Measurements from ENCODE around the gene AUTS2.

DNA sequence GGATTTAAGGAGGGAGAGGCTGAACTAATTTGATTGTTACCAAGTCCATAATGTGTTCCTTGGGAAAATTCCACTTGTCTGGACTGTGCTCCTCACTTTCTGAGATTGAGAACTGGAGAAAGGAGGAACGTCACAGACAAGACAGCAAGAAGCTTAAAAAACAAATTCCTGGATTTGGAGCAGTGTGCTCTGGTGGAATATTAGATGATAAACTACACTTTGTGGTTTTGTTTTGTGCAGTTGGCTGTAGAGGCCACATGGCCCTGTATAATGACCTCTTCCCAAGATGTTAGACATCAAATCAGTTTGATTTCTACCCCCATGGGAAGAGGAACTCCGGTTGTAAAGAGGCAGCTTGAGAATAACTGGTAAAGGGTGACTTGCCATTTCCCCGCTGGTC is 1112.4 kb downstream of the AUTS2 start:
- no peak for TF ChIP-seq POLR2A (IDR thresholded peaks at IDR 0.05; ENCODE audit: low read depth, low read length)
- no peak for TF ChIP-seq POLR2AphosphoS5 (IDR thresholded peaks at IDR 0.05; ENCODE audit: low read length)
- TF ChIP-seq ZNF274 (IDR thresholded peaks at IDR 0.05; ENCODE audit: insufficient read depth, insufficient read length): no peak
- no peak for TF ChIP-seq NFIC (IDR thresholded peaks at IDR 0.05; ENCODE audit: low read depth, low read length)
- TF ChIP-seq, protein P1, sequence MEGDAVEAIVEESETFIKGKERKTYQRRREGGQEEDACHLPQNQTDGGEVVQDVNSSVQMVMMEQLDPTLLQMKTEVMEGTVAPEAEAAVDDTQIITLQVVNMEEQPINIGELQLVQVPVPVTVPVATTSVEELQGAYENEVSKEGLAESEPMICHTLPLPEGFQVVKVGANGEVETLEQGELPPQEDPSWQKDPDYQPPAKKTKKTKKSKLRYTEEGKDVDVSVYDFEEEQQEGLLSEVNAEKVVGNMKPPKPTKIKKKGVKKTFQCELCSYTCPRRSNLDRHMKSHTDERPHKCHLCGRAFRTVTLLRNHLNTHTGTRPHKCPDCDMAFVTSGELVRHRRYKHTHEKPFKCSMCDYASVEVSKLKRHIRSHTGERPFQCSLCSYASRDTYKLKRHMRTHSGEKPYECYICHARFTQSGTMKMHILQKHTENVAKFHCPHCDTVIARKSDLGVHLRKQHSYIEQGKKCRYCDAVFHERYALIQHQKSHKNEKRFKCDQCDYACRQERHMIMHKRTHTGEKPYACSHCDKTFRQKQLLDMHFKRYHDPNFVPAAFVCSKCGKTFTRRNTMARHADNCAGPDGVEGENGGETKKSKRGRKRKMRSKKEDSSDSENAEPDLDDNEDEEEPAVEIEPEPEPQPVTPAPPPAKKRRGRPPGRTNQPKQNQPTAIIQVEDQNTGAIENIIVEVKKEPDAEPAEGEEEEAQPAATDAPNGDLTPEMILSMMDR (IDR thresholded peaks at IDR 0.05 in 2 of 3, conservative IDR thresholded peaks at IDR 0.05 in 1 of 3; ENCODE audit: control insufficient read depth in 2 of 3, extremely low read depth in 1 of 3, insufficient read depth in 1 of 3, low read depth in 3 of 3, low read length in 3 of 3): no peak
- TF ChIP-seq EP300 (IDR thresholded peaks at IDR 0.05; ENCODE audit: borderline replicate concordance in 1 of 2, control insufficient read depth in 1 of 2, low read depth in 2 of 2, low read length in 2 of 2): no peak

Measured in GM12878 (cell line).